K562 (cell line): Measurements from ENCODE around the gene GRIN2A. TPM values are rescaled to one million over a fixed set of nuclear protein-coding genes. Genes with fewer than 3 reads are reported as not detected.

Experiments
- ATAC-seq: fragments of 200-7000 bp; cut with Tn5 transposase; 3 replicates; pipeline ENCODE4 v1.9.1; 2020; ENCODE audit warnings: moderate library complexity
- BruUV-seq: library from RNA; stranded (reverse); fragments of 400-500 nt; replicated peaks from 2 replicates; lab custom pipeline; 2021; lab: Mats Ljungman, UMichigan
- CTCF ChIA-PET: fragments of 300-600 bp; formaldehyde crosslinking; extraction: SDS; loops from one replicate; lab custom pipeline; 2021; ENCODE audit warnings: low intra/inter-chr PET ratio; lab: Yijun Ruan, JAX
- POLR2A ChIA-PET: fragments of 300-600, 350-650 bp; sonication (Branson Sonifier 250); formaldehyde crosslinking; extraction: SDS; loops from one replicate; lab custom pipeline; 2021; ENCODE audit warnings: antibody characterized with exemption, inconsistent platforms; lab: Yijun Ruan, JAX
- DNase-seq, 4 experiments: peaks; one replicate each; pipeline versions ENCODE4 v3.0.0 to v3.0.0-alpha.2; 2011 to 2018; ENCODE audit warnings: low spot score in 3 of 4, mixed read lengths in 3 of 4; ENCODE audit errors: extremely low read depth in 1 of 4
- FAIRE-seq: peaks from 2 replicates; lab custom pipeline; 2011; peaks lifted over from hg19 to GRCh38; lab: Jason Lieb, UNC
- H2AFZ ChIP-seq: 2 replicates; pipeline ENCODE4 v1.6.0; 2011; ENCODE audit warnings: low read depth, low read length, control low read depth, inconsistent platforms
- H3K27ac ChIP-seq: fragments of 200-600 bp; 3 replicates; pipeline ENCODE4 v1.8.0; 2011; ENCODE audit warnings: low read depth, mild to moderate bottlenecking, control low read depth, inconsistent platforms, low read length, moderate library complexity, mixed read lengths; ENCODE audit errors: extremely low read depth
- H3K27me3 ChIP-seq, 2 experiments: fragments of 300-600 bp in 1 of 2; 2 replicates in 1 of 2; 3 replicates in 1 of 2; pipeline versions ENCODE4 v1.6.0 to v1.8.0; 2011; ENCODE audit warnings: inconsistent platforms in 2 of 2, low read length in 2 of 2, mild to moderate bottlenecking in 1 of 2, mixed read lengths in 1 of 2, moderate library complexity in 1 of 2; ENCODE audit not compliant: control insufficient read depth in 2 of 2, insufficient read depth in 2 of 2
- H3K36me3 ChIP-seq: fragments of 300-600 bp; 3 replicates; pipeline ENCODE4 v1.8.0; 2011; ENCODE audit warnings: mild to moderate bottlenecking, low read length, inconsistent platforms; ENCODE audit not compliant: control insufficient read depth, insufficient read depth
- H3K4me1 ChIP-seq, 2 experiments: fragments of 200-600 bp in 1 of 2; replicated peaks in 1 of 2; 2 replicates in 1 of 2; 3 replicates in 1 of 2; pipeline versions ENCODE4 v1.5.1 to v1.8.0; 2011; ENCODE audit warnings: inconsistent platforms in 2 of 2, low read length in 2 of 2, mild to moderate bottlenecking in 1 of 2, mixed read lengths in 1 of 2, moderate library complexity in 1 of 2; ENCODE audit not compliant: control insufficient read depth in 2 of 2, insufficient read depth in 2 of 2
- H3K4me2 ChIP-seq: 2 replicates; pipeline ENCODE4 v1.6.1; 2011; ENCODE audit warnings: low read length, control low read depth, inconsistent platforms, mixed read lengths; ENCODE audit not compliant: insufficient read depth
- H3K4me3 ChIP-seq: fragments of 200-600 bp; sonication (generic), shearing (Covaris generic); 2 replicates; pipeline ENCODE4 v1.5.1; 2016; ENCODE audit warnings: control low read depth, inconsistent platforms
- H3K79me2 ChIP-seq: fragments of 200-600 bp; 3 replicates; pipeline ENCODE4 v1.8.0; 2011; ENCODE audit warnings: low read length, inconsistent platforms; ENCODE audit not compliant: control insufficient read depth, insufficient read depth
- H3K9ac ChIP-seq, 2 experiments: 2 replicates each; pipeline versions ENCODE4 v1.6.0 to v1.6.1; 2011; ENCODE audit warnings: low read depth in 2 of 2, low read length in 2 of 2, control low read depth in 1 of 2, inconsistent platforms in 1 of 2, mild to moderate bottlenecking in 1 of 2, mixed read lengths in 1 of 2; ENCODE audit not compliant: insufficient read depth in 1 of 2
- H3K9me1 ChIP-seq: one replicate; pipeline ENCODE4 v1.6.0; 2011; ENCODE audit warnings: inconsistent platforms, mild to moderate bottlenecking, low read length, moderate library complexity; ENCODE audit not compliant: control insufficient read depth, insufficient read depth
- H3K9me3 ChIP-seq: replicated peaks from 2 replicates; pipeline ENCODE4 v1.5.1; 2011; ENCODE audit warnings: low read depth, low read length, inconsistent platforms; ENCODE audit not compliant: control insufficient read depth, insufficient read depth
- H4K20me1 ChIP-seq: replicated peaks from 2 replicates; pipeline ENCODE4 v1.6.1; 2011; ENCODE audit warnings: low read length, inconsistent platforms, mixed read lengths; ENCODE audit not compliant: control insufficient read depth, insufficient read depth
- ARID1B ChIP-seq: fragments of 450-650 bp; IDR thresholded peaks from 2 replicates; pipeline ENCODE4 v1.6.1; 2016; ENCODE audit warnings: antibody characterized with exemption, mild to moderate bottlenecking, inconsistent platforms
- CCAR2 ChIP-seq: fragments of 200-400 bp; formaldehyde crosslinking; IDR thresholded peaks from 2 replicates; pipeline ENCODE4 v1.6.1; 2017; ENCODE audit warnings: mild to moderate bottlenecking, low read depth, low read length
- CREBBP ChIP-seq: IDR thresholded peaks from one replicate; pipeline ENCODE4 v1.6.1; 2012; ENCODE audit warnings: low read depth, mild to moderate bottlenecking, control low read depth, inconsistent platforms, low read length
- DIDO1 ChIP-seq: fragments of 450-650 bp; IDR thresholded peaks from 2 replicates; pipeline ENCODE4 v1.6.1; 2016; ENCODE audit warnings: low read depth, missing biosample characterization, missing genetic modification characterization
- E2F8 ChIP-seq: fragments of 450-650 bp; IDR thresholded peaks from 2 replicates; pipeline ENCODE4 v1.7.1; 2018; ENCODE audit warnings: mild to moderate bottlenecking, low read depth; ENCODE audit not compliant: partially characterized antibody
- ETV5 ChIP-seq: sonication (generic); formaldehyde crosslinking; IDR thresholded peaks from 2 replicates; pipeline ENCODE4 v1.4.0; 2020; ENCODE audit warnings: low read depth, mild to moderate bottlenecking, missing genetic modification reagents
- FOXJ3 ChIP-seq: sonication (generic); formaldehyde crosslinking; IDR thresholded peaks from 2 replicates; pipeline ENCODE4 v1.4.0; 2020; ENCODE audit warnings: mild to moderate bottlenecking, missing genetic modification reagents
- MAFF ChIP-seq: IDR thresholded peaks from 2 replicates; pipeline ENCODE4 v1.6.1; 2012; ENCODE audit warnings: low read length, improper control_type of control experiment
- MCM3 ChIP-seq: fragments of 450-650 bp; IDR thresholded peaks from 2 replicates; pipeline ENCODE4 v1.6.1; 2016
- MEIS2 ChIP-seq: fragments of 450-650 bp; IDR thresholded peaks from 2 replicates; pipeline ENCODE4 v1.6.1; 2014; ENCODE audit warnings: mild to moderate bottlenecking; ENCODE audit not compliant: partially characterized antibody
- NBN ChIP-seq: fragments of 450-650 bp; IDR thresholded peaks from 2 replicates; pipeline ENCODE4 v1.6.1; 2016; ENCODE audit warnings: low read depth, mild to moderate bottlenecking
- RBM15 ChIP-seq: fragments of 200-400 bp; formaldehyde crosslinking; IDR thresholded peaks from 2 replicates; pipeline ENCODE4 v1.6.1; 2018; ENCODE audit warnings: mild to moderate bottlenecking, low read length, moderate library complexity; ENCODE audit not compliant: insufficient read depth
- WGBS: fragments of 100-300 bp; shearing (Covaris generic); methylation state at CpG from one replicate; pipeline ENCODE4 v1.1.6; 2016; ENCODE audit warnings: low coverage, mixed read lengths; ENCODE audit not compliant: insufficient coverage; ENCODE audit errors: missing lambda C conversion rate; 5-methylcytosine and 5-hydroxymethylcytosine counted together
- in situ Hi-C: fragments of 300-500 bp; cut with MboI; formaldehyde crosslinking; loops from 4 replicates; pipeline ENCODE4 v1.15.0; 2018; ENCODE audit warnings: inconsistent platforms, mixed read lengths
- intact Hi-C: fragments of 100-400 bp; cut with micrococcal nuclease; formaldehyde crosslinking; loops from 2 replicates; pipeline ENCODE4 v1.14.2; 2022
- polyA plus RNA-seq, 8 experiments: library from polyadenylated mRNA; depleted of rRNA in 4 of 8; stranded (reverse) in 5 of 8; unstranded in 3 of 8; fragments of >200 nt; fragmentation: Nextera tagmentation in 2 of 8; fragmentation: Illumina TruSeq in 1 of 8; extraction: Ambion mirVana in 2 of 8; extraction: Trizol in 1 of 8; gene quantifications; 2 replicates each; pipeline versions ENCODE4 v1.2.1 to v1.2.3, GENCODE V29; 2011 to 2014; ENCODE audit warnings: inconsistent platforms in 1 of 8, missing spikeins in 1 of 8
- total RNA-seq, 7 experiments: library from RNA; depleted of rRNA in 6 of 7; stranded (reverse); fragments of >200 nt in 6 of 7; fragmentation: Illumina TruSeq in 2 of 7; extraction: Trizol in 2 of 7; gene quantifications; 2 replicates each; pipeline versions ENCODE4 v1.2.1 to v1.2.3, GENCODE V29; 2011 to 2021; ENCODE audit warnings: low replicate concordance in 1 of 7
- TF ChIP-seq, protein P1 (sequence below): fragments of 250-450 bp; sonication (Bioruptor Pico); IDR thresholded peaks from 2 replicates; pipeline ENCODE4 v1.8.0; 2022; ENCODE audit warnings: inconsistent platforms

GRIN2A gene
- total and polyA plus RNA-seq, 9 of the 15 experiments (the other 6 are each of a cell fraction or from before 2014, with no cell fraction given): not detected

- Histone ChIP-seq H4K20me1 (no peaks in the 10 kb centered on the region), H3K9ac (no peak overlapping the region), H3K9me3 (no peaks in the 10 kb centered on the region), H3K4me1 (no peaks in the 10 kb centered on the region), H3K79me2 (no peaks in the 10 kb centered on the region), H3K27me3 (no peaks in the 10 kb centered on the region), H3K4me3 (no peak overlapping the region), H3K27ac (no peak overlapping the region), H3K36me3 (no peaks in the 10 kb centered on the region), H2AFZ (no peak overlapping the region), H3K4me2 (no peak overlapping the region), H3K9me1 (no peaks in the 10 kb centered on the region)
- intact Hi-C loops: no loop called here
- POLR2A ChIA-PET: interaction anchor here (0.7 to 1.1 kb wide), 2 partner anchors 10 to 22 kb away, joined by 3 read pairs; no protein-coding TSS in a partner anchor
- no peak for TF ChIP-seq MAFF
- FAIRE-seq: no peak
- no peak for ATAC-seq
- BruUV-seq: no TSS peak
- no peak for DNase-seq
- in situ Hi-C loops: no loop called here
- CTCF ChIA-PET: no interaction called here
Observed at GRCh38 chr16:9741776-9742175, 440.5 kb downstream of the GRIN2A start.

- Histone ChIP-seq H3K36me3 (no peaks in the 10 kb centered on the region), H3K9me1 (no peaks in the 10 kb centered on the region), H3K4me2 (no peak overlapping the region), H3K9me3 (no peaks in the 10 kb centered on the region), H3K4me3 (no peak overlapping the region), H2AFZ (no peak overlapping the region), H3K4me1 (no peaks in the 10 kb centered on the region), H4K20me1 (no peaks in the 10 kb centered on the region), H3K27me3 (no peaks in the 10 kb centered on the region), H3K27ac (no peak overlapping the region), H3K9ac (no peak overlapping the region), H3K79me2 (no peaks in the 10 kb centered on the region)
- ChIA-PET POLR2A (interaction anchor here (0.6 to 1.2 kb wide), 3 partner anchors 9 to 28 kb away, joined by 3 to 4 read pairs (median 3); no protein-coding TSS in a partner anchor), CTCF (no interaction called here)
- FAIRE-seq (no peak), ATAC-seq (no peak), DNase-seq (no peak)
- BruUV-seq: no TSS peak
- in situ Hi-C loops: no loop called here
- WGBS: 10% methylated on average over 6 of the region's 6 CpGs
- no peak for TF ChIP-seq E2F8
- TF ChIP-seq ARID1B: no peak
- TF ChIP-seq, protein P1, sequence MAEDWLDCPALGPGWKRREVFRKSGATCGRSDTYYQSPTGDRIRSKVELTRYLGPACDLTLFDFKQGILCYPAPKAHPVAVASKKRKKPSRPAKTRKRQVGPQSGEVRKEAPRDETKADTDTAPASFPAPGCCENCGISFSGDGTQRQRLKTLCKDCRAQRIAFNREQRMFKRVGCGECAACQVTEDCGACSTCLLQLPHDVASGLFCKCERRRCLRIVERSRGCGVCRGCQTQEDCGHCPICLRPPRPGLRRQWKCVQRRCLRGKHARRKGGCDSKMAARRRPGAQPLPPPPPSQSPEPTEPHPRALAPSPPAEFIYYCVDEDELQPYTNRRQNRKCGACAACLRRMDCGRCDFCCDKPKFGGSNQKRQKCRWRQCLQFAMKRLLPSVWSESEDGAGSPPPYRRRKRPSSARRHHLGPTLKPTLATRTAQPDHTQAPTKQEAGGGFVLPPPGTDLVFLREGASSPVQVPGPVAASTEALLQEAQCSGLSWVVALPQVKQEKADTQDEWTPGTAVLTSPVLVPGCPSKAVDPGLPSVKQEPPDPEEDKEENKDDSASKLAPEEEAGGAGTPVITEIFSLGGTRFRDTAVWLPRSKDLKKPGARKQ (CRISPR knock-in tag): no peak
- no peak for TF ChIP-seq ETV5 (CRISPR knock-in tag)
- TF ChIP-seq CCAR2: no peak
- TF ChIP-seq MEIS2: no peak
- TF ChIP-seq RBM15: no peak
- no peak for TF ChIP-seq CREBBP
- TF ChIP-seq FOXJ3 (CRISPR knock-in tag): no peak
- TF ChIP-seq NBN: no peak
- TF ChIP-seq MCM3: no peak
- TF ChIP-seq DIDO1: no peak
- intact Hi-C loops: no loop called here
Observed at GRCh38 chr16:9739301-9739700, 442.9 kb downstream of the GRIN2A start.
